Liver (tissue), 9 donors: ENCODE measurements around the gene MTIF3. TPM values are rescaled to one million over a fixed set of nuclear protein-coding genes. Genes with fewer than 3 reads are reported as not detected.

Experiments
- DNase-seq: peaks from one replicate; pipeline ENCODE4 v3.0.0-alpha.2; 2017; ENCODE audit warnings: low spot score
- H3K27ac ChIP-seq, 2 donors: one replicate each; pipeline ENCODE4 v1.7.0; 2013; ENCODE audit warnings: inconsistent platforms in 2 of 2, low read length in 2 of 2, control low read depth in 1 of 2, low read depth in 1 of 2, mild to moderate bottlenecking in 1 of 2
- H3K27me3 ChIP-seq, 4 donors: one replicate each; pipeline versions ENCODE4 v1.6.1 to v1.7.0; 2013; ENCODE audit warnings: low read length in 3 of 4, inconsistent platforms in 1 of 4, mild to moderate bottlenecking in 1 of 4, moderate library complexity in 1 of 4; ENCODE audit not compliant: control insufficient read depth in 4 of 4, insufficient read depth in 4 of 4
- H3K36me3 ChIP-seq, 4 donors: one replicate each; pipeline versions ENCODE4 v1.6.1 to v1.7.0; 2013; ENCODE audit warnings: low read length in 3 of 4, mild to moderate bottlenecking in 3 of 4, low read depth in 1 of 4, moderate library complexity in 1 of 4; ENCODE audit not compliant: control insufficient read depth in 4 of 4, insufficient read depth in 3 of 4
- H3K4me1 ChIP-seq, 4 donors: one replicate each; pipeline versions ENCODE4 v1.6.1 to v1.7.0; 2013; ENCODE audit warnings: low read length in 3 of 4, mild to moderate bottlenecking in 3 of 4, moderate library complexity in 1 of 4; ENCODE audit not compliant: control insufficient read depth in 4 of 4, insufficient read depth in 4 of 4
- H3K4me3 ChIP-seq, 3 donors: one replicate each; pipeline versions ENCODE4 v1.6.1 to v1.7.0; 2013; ENCODE audit warnings: low read length in 3 of 3, control low read depth in 1 of 3, low read depth in 1 of 3, mild to moderate bottlenecking in 1 of 3
- H3K9ac ChIP-seq, 2 donors: one replicate each; pipeline ENCODE4 v1.7.0; 2013; ENCODE audit warnings: low read length in 2 of 2, mild to moderate bottlenecking in 2 of 2, moderate library complexity in 2 of 2, control low read depth in 1 of 2, low read depth in 1 of 2
- H3K9me3 ChIP-seq, 4 donors: one replicate each; pipeline versions ENCODE4 v1.6.1 to v1.7.0; 2013; ENCODE audit warnings: low read length in 3 of 4; ENCODE audit not compliant: control insufficient read depth in 4 of 4
- EGR1 ChIP-seq, 2 donors: IDR thresholded peaks; 2 replicates each; pipeline ENCODE4 v1.6.1; 2016 to 2018; ENCODE audit warnings: antibody characterized with exemption in 2 of 2, low read depth in 2 of 2
- FOXA1 ChIP-seq: IDR thresholded peaks from 2 replicates; pipeline ENCODE4 v1.6.1; 2016; ENCODE audit warnings: antibody characterized with exemption
- FOXA2 ChIP-seq: IDR thresholded peaks from 2 replicates; pipeline ENCODE4 v1.6.1; 2016; ENCODE audit warnings: antibody characterized with exemption
- GABPA ChIP-seq, 2 donors: IDR thresholded peaks in 1 of 2; conservative IDR thresholded peaks in 1 of 2; 2 replicates each; pipeline ENCODE4 v1.6.1; 2016; ENCODE audit warnings: antibody characterized with exemption in 2 of 2, mild to moderate bottlenecking in 1 of 2, moderate library complexity in 1 of 2
- HNF4A ChIP-seq, 2 donors: conservative IDR thresholded peaks; 2 replicates each; pipeline ENCODE4 v1.6.1; 2016; ENCODE audit warnings: antibody characterized with exemption in 2 of 2, mild to moderate bottlenecking in 2 of 2
- HNF4G ChIP-seq: IDR thresholded peaks from 2 replicates; pipeline ENCODE4 v1.6.1; 2016; ENCODE audit warnings: antibody characterized with exemption
- JUND ChIP-seq, 2 donors: IDR thresholded peaks; 2 replicates each; pipeline ENCODE4 v1.6.1; 2016; ENCODE audit warnings: antibody characterized with exemption in 2 of 2
- NR2F2 ChIP-seq: IDR thresholded peaks from 2 replicates; pipeline ENCODE4 v1.6.1; 2016; ENCODE audit warnings: antibody characterized with exemption
- RXRA ChIP-seq, 2 donors: IDR thresholded peaks; 2 replicates each; pipeline ENCODE4 v1.6.1; 2017 to 2018; ENCODE audit warnings: antibody characterized with exemption in 2 of 2, mild to moderate bottlenecking in 1 of 2
- TAF1 ChIP-seq: conservative IDR thresholded peaks from 2 replicates; pipeline ENCODE4 v1.6.1; 2016; ENCODE audit warnings: antibody characterized with exemption, mild to moderate bottlenecking
- WGBS: extraction: QIAGEN DNeasy Blood & Tissue Kit; methylation state at CpG from one replicate; pipeline ENCODE4 v1.1.7; 2013; 5-methylcytosine and 5-hydroxymethylcytosine counted together
- polyA plus RNA-seq, 2 donors: library from polyadenylated mRNA; stranded (reverse) in 1 of 2; unstranded in 1 of 2; fragments of 200-250 nt in 1 of 2; fragments of >200 nt in 1 of 2; fragmentation: Nextera tagmentation in 1 of 2; extraction: Ambion mirVana in 1 of 2; gene quantifications; one replicate each; pipeline versions ENCODE4 v1.2.1 to v1.2.3, GENCODE V29; 2013 to 2015
- total RNA-seq, 2 donors: library from RNA; depleted of rRNA; stranded (reverse); fragments of >200 nt; gene quantifications; one replicate each; pipeline ENCODE4 v1.2.3, GENCODE V29; 2014
- TF ChIP-seq, protein P1 (sequence below): IDR thresholded peaks from 2 replicates; pipeline ENCODE4 v1.6.1; 2016; ENCODE audit warnings: antibody characterized with exemption
- TF ChIP-seq, protein P2 (sequence below): IDR thresholded peaks from 2 replicates; pipeline ENCODE4 v1.6.1; 2016; ENCODE audit warnings: antibody characterized with exemption
- TF ChIP-seq, protein P3 (sequence below): IDR thresholded peaks from 2 replicates; pipeline ENCODE4 v1.6.1; 2016; ENCODE audit warnings: antibody characterized with exemption
- TF ChIP-seq, protein P4 (sequence below): fragments of 150-350 bp; IDR thresholded peaks from 2 replicates; pipeline ENCODE4 v1.5.1; 2017; ENCODE audit warnings: improper control_type of control experiment, low read depth, low read length; ENCODE audit not compliant: missing input control
- donor health status: healthy.
- donor health status: healthy.
- donor health status: healthy.
- donor health status: healthy.
- donor health status: healthy.

Gene MTIF3
- total and polyA plus RNA-seq, 4 donors, result 28.0 to 62.1 (median 32.8) TPM

DNA sequence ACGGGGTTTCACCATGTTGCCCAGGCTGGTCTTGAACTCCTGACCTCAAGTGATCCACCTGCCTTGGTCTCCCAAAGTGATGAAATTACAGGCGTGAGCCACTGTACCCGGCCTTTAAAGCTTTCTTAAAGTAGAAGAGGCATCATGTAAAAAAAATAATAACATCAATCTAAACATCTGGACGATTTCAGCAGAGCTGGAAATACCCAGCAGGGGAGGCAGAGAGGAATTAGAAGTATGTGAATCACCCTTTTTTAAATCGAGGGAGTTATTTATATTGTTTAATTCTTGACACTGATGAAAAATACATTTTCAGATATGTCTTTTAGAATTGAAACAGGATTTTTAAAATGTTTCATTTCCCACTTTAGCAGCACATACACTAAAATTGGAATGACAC, 37.4 kb upstream of the MTIF3 start:
- H3K4me3 ChIP-seq, result no peak overlapping the region
- H3K36me3 ChIP-seq, result no peaks in the 10 kb centered on the region
- DNase-seq, result no peak
- peaks cover 0 to 2% (median 0%) of the 10 kb centered on the region in 4 donors for H3K27me3 ChIP-seq
- WGBS, result 56% methylated on average over 5 of the region's 5 CpGs
- H3K9ac ChIP-seq, result no peak overlapping the region
- H3K9me3 ChIP-seq, result no peaks in the 10 kb centered on the region
- TF ChIP-seq TAF1 (no peak), EGR1 (IDR thresholded peaks at IDR 0.05; ENCODE audit: low read depth in 2 of 2) (no peak), JUND (IDR thresholded peaks at IDR 0.05) (no peak), HNF4G (no peak), RXRA (IDR thresholded peaks at IDR 0.05) (no peak)
- TF ChIP-seq, protein P1, sequence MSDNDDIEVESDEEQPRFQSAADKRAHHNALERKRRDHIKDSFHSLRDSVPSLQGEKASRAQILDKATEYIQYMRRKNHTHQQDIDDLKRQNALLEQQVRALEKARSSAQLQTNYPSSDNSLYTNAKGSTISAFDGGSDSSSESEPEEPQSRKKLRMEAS, result no peak
- TF ChIP-seq, protein P2, sequence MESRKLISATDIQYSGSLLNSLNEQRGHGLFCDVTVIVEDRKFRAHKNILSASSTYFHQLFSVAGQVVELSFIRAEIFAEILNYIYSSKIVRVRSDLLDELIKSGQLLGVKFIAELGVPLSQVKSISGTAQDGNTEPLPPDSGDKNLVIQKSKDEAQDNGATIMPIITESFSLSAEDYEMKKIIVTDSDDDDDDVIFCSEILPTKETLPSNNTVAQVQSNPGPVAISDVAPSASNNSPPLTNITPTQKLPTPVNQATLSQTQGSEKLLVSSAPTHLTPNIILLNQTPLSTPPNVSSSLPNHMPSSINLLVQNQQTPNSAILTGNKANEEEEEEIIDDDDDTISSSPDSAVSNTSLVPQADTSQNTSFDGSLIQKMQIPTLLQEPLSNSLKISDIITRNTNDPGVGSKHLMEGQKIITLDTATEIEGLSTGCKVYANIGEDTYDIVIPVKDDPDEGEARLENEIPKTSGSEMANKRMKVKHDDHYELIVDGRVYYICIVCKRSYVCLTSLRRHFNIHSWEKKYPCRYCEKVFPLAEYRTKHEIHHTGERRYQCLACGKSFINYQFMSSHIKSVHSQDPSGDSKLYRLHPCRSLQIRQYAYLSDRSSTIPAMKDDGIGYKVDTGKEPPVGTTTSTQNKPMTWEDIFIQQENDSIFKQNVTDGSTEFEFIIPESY, result no peak
- TF ChIP-seq, protein P3, sequence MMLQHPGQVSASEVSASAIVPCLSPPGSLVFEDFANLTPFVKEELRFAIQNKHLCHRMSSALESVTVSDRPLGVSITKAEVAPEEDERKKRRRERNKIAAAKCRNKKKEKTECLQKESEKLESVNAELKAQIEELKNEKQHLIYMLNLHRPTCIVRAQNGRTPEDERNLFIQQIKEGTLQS, result no peak
- no peaks in the 10 kb centered on the region for H3K4me1 ChIP-seq
- H3K27ac ChIP-seq, result no peak overlapping the region

DNA sequence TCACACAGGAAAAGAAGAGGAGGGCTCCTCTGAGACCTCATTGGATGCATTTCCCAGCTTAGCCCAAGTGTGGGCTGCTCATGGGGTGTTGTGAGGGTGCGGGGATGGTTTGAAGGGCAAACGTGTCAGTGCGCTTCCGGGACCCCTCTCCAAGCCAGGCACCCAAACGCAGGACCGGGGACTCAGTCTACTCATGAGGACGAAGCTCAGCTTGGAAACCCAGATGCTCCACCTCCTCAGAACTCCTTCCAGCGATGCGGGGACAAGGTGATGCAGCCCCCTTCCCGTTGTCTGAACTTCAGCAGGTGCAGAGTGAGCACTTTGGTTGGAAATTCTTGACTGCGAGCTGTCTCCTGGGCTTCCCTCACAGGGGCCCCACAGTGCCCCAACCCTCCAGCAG, 33.1 kb upstream of the MTIF3 start:
- peaks cover 0 to 4% (median 0%) of the 10 kb centered on the region in 4 donors for H3K9me3 ChIP-seq
- H3K4me1 ChIP-seq, result no peaks in the 10 kb centered on the region
- no peaks in the 10 kb centered on the region for H3K36me3 ChIP-seq
- H3K9ac ChIP-seq, result no peak overlapping the region
- peaks cover 0 to 2% (median 0%) of the 10 kb centered on the region in 4 donors for H3K27me3 ChIP-seq
- H3K27ac ChIP-seq, result no peak overlapping the region
- TF ChIP-seq JUND (IDR thresholded peaks at IDR 0.05), result no peak
- TF ChIP-seq, protein P4, sequence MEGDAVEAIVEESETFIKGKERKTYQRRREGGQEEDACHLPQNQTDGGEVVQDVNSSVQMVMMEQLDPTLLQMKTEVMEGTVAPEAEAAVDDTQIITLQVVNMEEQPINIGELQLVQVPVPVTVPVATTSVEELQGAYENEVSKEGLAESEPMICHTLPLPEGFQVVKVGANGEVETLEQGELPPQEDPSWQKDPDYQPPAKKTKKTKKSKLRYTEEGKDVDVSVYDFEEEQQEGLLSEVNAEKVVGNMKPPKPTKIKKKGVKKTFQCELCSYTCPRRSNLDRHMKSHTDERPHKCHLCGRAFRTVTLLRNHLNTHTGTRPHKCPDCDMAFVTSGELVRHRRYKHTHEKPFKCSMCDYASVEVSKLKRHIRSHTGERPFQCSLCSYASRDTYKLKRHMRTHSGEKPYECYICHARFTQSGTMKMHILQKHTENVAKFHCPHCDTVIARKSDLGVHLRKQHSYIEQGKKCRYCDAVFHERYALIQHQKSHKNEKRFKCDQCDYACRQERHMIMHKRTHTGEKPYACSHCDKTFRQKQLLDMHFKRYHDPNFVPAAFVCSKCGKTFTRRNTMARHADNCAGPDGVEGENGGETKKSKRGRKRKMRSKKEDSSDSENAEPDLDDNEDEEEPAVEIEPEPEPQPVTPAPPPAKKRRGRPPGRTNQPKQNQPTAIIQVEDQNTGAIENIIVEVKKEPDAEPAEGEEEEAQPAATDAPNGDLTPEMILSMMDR, result no peak
- TF ChIP-seq, protein P3, result no peak
- 91% methylated on average over 11 of the region's 11 CpGs for WGBS
- H3K4me3 ChIP-seq, result no peak overlapping the region
- DNase-seq, result no peak

DNA sequence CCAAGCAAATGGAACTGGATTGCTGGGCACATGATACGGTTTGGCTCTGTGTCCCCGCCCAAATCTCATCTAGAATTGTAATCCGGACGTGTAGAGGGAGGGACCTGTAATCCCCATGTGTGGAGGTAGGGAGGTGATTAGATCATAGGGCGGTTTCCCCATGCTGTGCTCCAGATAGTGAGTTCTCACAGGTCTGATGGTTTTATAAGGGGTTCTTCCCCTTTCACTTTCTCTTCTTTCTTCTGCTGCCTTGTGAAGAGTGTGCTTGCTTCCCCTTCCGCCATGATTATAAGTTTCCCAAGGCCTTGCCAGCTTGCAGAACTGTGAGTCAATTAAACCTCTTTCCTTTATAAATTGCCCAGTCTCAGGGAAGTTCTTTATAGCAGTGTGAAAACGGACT, 32.6 kb upstream of the MTIF3 start:
- 76% methylated on average over 7 of the region's 7 CpGs for WGBS
- no peak for DNase-seq

More for the DNA sequence above, 32.6 kb upstream of the MTIF3 start:
- TF ChIP-seq HNF4A (conservative IDR thresholded peaks at IDR 0.05) (no peak), FOXA2 (no peak), EGR1 (IDR thresholded peaks at IDR 0.05; ENCODE audit: low read depth in 2 of 2) (no peak), HNF4G (no peak), FOXA1 (no peak), JUND (IDR thresholded peaks at IDR 0.05) (no peak), TAF1 (no peak), RXRA (IDR thresholded peaks at IDR 0.05) (no peak), GABPA (IDR thresholded peaks at IDR 0.05 in 1 of 2, conservative IDR thresholded peaks at IDR 0.05 in 1 of 2) (no peak), NR2F2 (no peak)
- TF ChIP-seq, protein P4, result no peak
- TF ChIP-seq, protein P2, result no peak
- TF ChIP-seq, protein P3, result no peak
- peaks cover 0 to 4% (median 0%) of the 10 kb centered on the region in 4 donors for H3K9me3 ChIP-seq
- no peak overlapping the region for H3K27ac ChIP-seq
- no peaks in the 10 kb centered on the region for H3K4me1 ChIP-seq
- no peaks in the 10 kb centered on the region for H3K36me3 ChIP-seq
- H3K4me3 ChIP-seq, result no peak overlapping the region
- H3K9ac ChIP-seq, result no peak overlapping the region
- peaks cover 0 to 2% (median 0%) of the 10 kb centered on the region in 4 donors for H3K27me3 ChIP-seq
